ENCODE results near the gene IL6. TPM values are rescaled to one million over a fixed set of nuclear protein-coding genes. Genes with fewer than 3 reads are reported as not detected.

The IL6 gene
- 10.2 and 11.0 TPM in 2 replicates for total RNA-seq

GRCh38 chr7:22726907-22727713 lies at the start of gene IL6:
TSS of gene IL6 (plus strand) at chr7:22727200. CDS start at chr7:22727263, 63 bp downstream.

Other genes starting within 250 kb of the IL6 start
- gene STEAP1B, start 227.0 kb upstream of the IL6 start, total RNA-seq = 47.8 and 49.8 TPM in 2 replicates
- gene TOMM7, start 95.6 kb downstream of the IL6 start, total RNA-seq = 85.7 and 106 TPM in 2 replicates